OCI-LY3 (cell line): ENCODE results near the gene CA7.

ENCODE experiments used
- H2AFZ ChIP-seq: fragments of 200-600, 300-600 bp; shearing (Covaris generic); 2 replicates; pipeline ENCODE4 v1.6.0; 2014; ENCODE audit warnings: antibody characterized with exemption, low read depth, low read length
- H3K27ac ChIP-seq: fragments of 200-600, 300-600 bp; sonication (generic); 2 replicates; pipeline ENCODE4 v1.5.1; 2014; ENCODE audit warnings: mild to moderate bottlenecking, low read length, moderate library complexity, mixed read lengths
- H3K27me3 ChIP-seq: fragments of 200-600, 300-600 bp; sonication (generic); 2 replicates; pipeline ENCODE4 v1.6.1; 2014; ENCODE audit warnings: low read depth, low read length, mixed read lengths
- H3K36me3 ChIP-seq: fragments of 200-600, 300-600 bp; sonication (generic); replicated peaks from 2 replicates; pipeline ENCODE3; 2014; ENCODE audit warnings: low read depth, low read length, mixed read lengths
- H3K4me1 ChIP-seq: fragments of 300-600, 200-600 bp; sonication (generic); 2 replicates; pipeline ENCODE4 v1.6.1; 2014; ENCODE audit warnings: low read length, mixed read lengths
- H3K4me2 ChIP-seq: fragments of 200-600, 300-600 bp; sonication (generic); 2 replicates; pipeline ENCODE4 v1.6.1; 2014; ENCODE audit warnings: low read length, mixed read lengths
- H3K4me3 ChIP-seq: fragments of 300-600, 200-600 bp; sonication (generic); 2 replicates; pipeline ENCODE4 v1.5.1; 2014; ENCODE audit warnings: antibody characterized with exemption, mild to moderate bottlenecking, low read length, moderate library complexity
- H3K79me2 ChIP-seq: fragments of 300-600, 200-600 bp; shearing (Covaris generic); 2 replicates; pipeline ENCODE4 v1.6.1; 2014; ENCODE audit warnings: mild to moderate bottlenecking, low read length, mixed read lengths
- H3K9ac ChIP-seq: fragments of 300-600, 200-600 bp; shearing (Covaris generic); 2 replicates; pipeline ENCODE4 v1.6.0; 2014; ENCODE audit warnings: mild to moderate bottlenecking, low read length, moderate library complexity
- H3K9me3 ChIP-seq: fragments of 200-600, 300-600 bp; shearing (Covaris generic); 2 replicates; pipeline ENCODE4 v1.6.1; 2014; ENCODE audit warnings: low read length, mixed read lengths; ENCODE audit not compliant: insufficient read depth
- H4K20me1 ChIP-seq: fragments of 200-600, 300-600 bp; sonication (generic); 2 replicates; pipeline ENCODE4 v1.6.1; 2016; ENCODE audit warnings: low read length, mixed read lengths; ENCODE audit not compliant: insufficient read depth
- EZH2phosphoT487 ChIP-seq: fragments of 200-600 bp; shearing (Covaris generic); IDR thresholded peaks from 2 replicates; pipeline ENCODE4 v1.6.1; 2018; ENCODE audit warnings: antibody characterized with exemption, mixed run types, low read depth
- TF ChIP-seq, protein P1 (sequence below): fragments of 200-600, 300-600 bp; sonication (generic); IDR thresholded peaks from 2 replicates; pipeline ENCODE4 v1.5.1; 2014; ENCODE audit warnings: antibody characterized with exemption, low read length, low read depth

The CA7 gene

DNA sequence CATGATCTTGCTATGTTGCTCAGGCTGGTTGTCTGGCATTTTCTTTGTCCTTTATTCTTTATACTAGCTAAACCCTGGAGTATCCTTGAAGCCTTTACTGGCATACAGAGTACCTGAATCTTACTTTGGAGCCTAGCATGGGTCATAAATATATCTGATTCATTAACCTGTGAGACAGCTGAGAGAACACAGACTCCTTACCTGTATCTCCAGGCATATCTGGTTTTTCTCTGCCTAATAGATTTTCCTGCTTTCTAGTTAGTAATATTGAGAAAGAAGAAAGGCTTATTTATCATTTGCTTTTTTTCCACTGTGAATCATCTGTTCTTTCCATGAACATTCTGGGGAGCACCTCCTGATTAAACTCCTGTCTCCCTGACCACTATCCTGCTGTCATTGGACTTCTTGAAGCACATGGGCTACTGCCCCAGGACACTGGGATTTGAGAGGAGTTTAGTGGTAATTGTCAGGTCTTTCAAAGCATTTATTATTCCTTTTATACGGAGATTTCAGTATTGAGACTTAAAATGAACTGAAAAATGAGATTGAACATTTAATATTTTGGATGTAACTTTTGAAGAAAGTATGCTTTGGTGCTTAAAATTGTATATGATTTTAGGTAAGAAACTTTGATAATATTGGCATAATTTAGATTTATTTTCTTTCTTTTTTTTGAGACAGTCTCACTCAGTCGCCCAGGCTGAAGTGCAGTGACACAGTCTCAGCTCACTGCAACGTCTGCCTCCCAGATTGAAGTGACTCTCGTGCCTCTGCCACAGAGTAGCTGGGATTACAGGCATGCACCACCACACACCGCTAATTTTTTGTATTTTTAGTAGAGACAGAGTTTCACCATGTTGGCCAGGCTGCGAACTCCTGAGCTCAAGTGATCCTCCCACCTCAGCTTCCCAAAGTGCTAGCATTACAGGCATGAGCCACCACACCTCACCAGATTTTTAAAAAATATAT, 44.7 kb downstream of the CA7 start:
- no peak overlapping the region for H3K9ac ChIP-seq
- H4K20me1 ChIP-seq: 0 out of 2 replicates have a peak, but pooled peaks cover 7% of the 10 kb centered on the region
- H3K4me2 ChIP-seq: no peak overlapping the region
- H3K36me3 ChIP-seq: peaks cover 34% of the 10 kb centered on the region
- TF ChIP-seq, protein P1, sequence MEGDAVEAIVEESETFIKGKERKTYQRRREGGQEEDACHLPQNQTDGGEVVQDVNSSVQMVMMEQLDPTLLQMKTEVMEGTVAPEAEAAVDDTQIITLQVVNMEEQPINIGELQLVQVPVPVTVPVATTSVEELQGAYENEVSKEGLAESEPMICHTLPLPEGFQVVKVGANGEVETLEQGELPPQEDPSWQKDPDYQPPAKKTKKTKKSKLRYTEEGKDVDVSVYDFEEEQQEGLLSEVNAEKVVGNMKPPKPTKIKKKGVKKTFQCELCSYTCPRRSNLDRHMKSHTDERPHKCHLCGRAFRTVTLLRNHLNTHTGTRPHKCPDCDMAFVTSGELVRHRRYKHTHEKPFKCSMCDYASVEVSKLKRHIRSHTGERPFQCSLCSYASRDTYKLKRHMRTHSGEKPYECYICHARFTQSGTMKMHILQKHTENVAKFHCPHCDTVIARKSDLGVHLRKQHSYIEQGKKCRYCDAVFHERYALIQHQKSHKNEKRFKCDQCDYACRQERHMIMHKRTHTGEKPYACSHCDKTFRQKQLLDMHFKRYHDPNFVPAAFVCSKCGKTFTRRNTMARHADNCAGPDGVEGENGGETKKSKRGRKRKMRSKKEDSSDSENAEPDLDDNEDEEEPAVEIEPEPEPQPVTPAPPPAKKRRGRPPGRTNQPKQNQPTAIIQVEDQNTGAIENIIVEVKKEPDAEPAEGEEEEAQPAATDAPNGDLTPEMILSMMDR: no peak
- no peak for TF ChIP-seq EZH2phosphoT487
- H3K4me1 ChIP-seq: no peaks in the 10 kb centered on the region
- H3K4me3 ChIP-seq: no peak overlapping the region
- no peaks in the 10 kb centered on the region for H3K27me3 ChIP-seq
- H2AFZ ChIP-seq: no peak overlapping the region
- H3K27ac ChIP-seq: no peak overlapping the region
- H3K9me3 ChIP-seq: no peaks in the 10 kb centered on the region
- H3K79me2 ChIP-seq: no peaks in the 10 kb centered on the region; the same call in 1 of the 2 replicates

DNA sequence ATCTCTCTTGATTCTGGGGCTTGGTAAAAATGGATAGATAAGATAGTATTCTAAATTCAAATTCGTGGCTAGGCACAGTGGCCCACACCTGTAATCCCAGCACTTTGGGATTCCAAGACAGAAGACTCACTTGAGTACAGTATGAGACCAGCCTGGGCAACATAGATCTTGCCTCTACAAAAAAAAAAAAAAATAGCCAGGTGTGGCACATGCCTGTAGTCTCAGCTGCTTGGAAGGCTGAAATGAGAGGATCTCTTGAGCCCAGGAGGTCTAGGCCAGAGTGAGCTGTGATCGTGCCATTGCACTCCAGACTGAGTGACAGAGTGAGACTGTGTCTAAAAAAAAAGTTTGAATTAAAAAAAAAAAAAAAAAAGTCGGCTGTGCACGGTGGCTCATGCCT, 45.4 kb downstream of the CA7 start:
- Histone ChIP-seq H2AFZ (no peak overlapping the region), H3K4me2 (no peak overlapping the region), H3K9me3 (no peaks in the 10 kb centered on the region), H4K20me1 (0 out of 2 replicates have a peak, but pooled peaks cover 7% of the 10 kb centered on the region), H3K79me2 (no peaks in the 10 kb centered on the region; the same call in 1 of the 2 replicates), H3K27ac (no peak overlapping the region), H3K27me3 (no peaks in the 10 kb centered on the region), H3K4me3 (no peak overlapping the region), H3K36me3 (peaks cover 29% of the 10 kb centered on the region), H3K4me1 (no peaks in the 10 kb centered on the region), H3K9ac (no peak overlapping the region)
- TF ChIP-seq EZH2phosphoT487: no peak
- TF ChIP-seq, protein P1: no peak

DNA sequence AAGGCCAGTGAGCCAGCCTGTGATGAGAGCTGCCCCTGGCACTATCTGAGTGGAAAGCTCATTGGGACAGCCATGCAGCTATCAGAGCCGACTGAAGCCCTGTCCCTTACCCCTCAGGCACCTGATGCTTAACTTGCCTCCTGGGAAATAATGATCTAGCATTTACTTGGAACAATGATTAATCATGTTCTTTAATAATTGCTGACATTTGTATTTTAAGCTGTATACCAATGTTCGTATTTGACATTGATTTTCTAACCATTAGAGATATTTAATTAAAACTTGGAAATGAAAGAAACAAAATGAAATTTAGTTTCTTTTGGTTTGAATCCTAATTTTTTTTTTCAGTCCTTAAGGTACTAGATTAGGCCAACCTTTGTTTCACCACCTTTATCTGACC, 46.6 kb downstream of the CA7 start:
- no peaks in the 10 kb centered on the region for H3K4me1 ChIP-seq
- H3K27ac ChIP-seq: no peak overlapping the region

DNA sequence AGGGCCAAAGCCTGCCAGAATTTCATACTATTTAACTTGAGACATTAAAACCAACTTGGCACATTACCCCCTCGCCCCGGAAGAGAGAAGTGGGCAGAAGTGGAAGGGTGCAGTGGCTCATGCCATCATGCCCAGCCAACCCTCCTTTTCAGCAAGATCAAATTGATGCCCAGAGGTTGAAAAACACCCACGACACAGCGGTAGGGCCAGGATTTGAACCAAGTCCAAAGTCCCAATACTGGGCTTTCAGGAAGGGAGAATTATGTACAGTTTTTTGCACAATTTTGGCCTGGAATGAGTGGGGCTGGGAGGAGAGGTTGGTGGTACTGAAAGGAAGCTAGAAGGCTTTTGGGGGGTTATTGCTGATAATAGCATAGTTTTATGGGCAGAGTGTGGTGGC, 47.1 kb downstream of the CA7 start:
- no peaks in the 10 kb centered on the region for H4K20me1 ChIP-seq

More for the DNA sequence above, 46.6 kb downstream of the CA7 start:
- Histone ChIP-seq H4K20me1 (0 out of 2 replicates have a peak, but pooled peaks cover under 1% of the 10 kb centered on the region), H3K4me3 (no peak overlapping the region), H3K36me3 (peaks cover 17% of the 10 kb centered on the region), H2AFZ (no peak overlapping the region), H3K27me3 (no peaks in the 10 kb centered on the region), H3K9me3 (no peaks in the 10 kb centered on the region), H3K4me2 (no peak overlapping the region), H3K9ac (no peak overlapping the region), H3K79me2 (no peaks in the 10 kb centered on the region)
- no peak for TF ChIP-seq EZH2phosphoT487
- TF ChIP-seq, protein P1: no peak

More for the DNA sequence above, 47.1 kb downstream of the CA7 start:
- no peaks in the 10 kb centered on the region for H3K4me1 ChIP-seq
- H3K9ac ChIP-seq: no peak overlapping the region
- no peak for TF ChIP-seq EZH2phosphoT487
- TF ChIP-seq, protein P1: no peak
- no peaks in the 10 kb centered on the region for H3K79me2 ChIP-seq
- H3K36me3 ChIP-seq: peaks cover 15% of the 10 kb centered on the region
- H3K4me3 ChIP-seq: no peak overlapping the region
- H2AFZ ChIP-seq: no peak overlapping the region
- H3K9me3 ChIP-seq: no peaks in the 10 kb centered on the region
- no peak overlapping the region for H3K4me2 ChIP-seq
- no peak overlapping the region for H3K27ac ChIP-seq
- H3K27me3 ChIP-seq: no peaks in the 10 kb centered on the region
